ENCODE results near the gene PRKN.

PRKN gene

GRCh38 chr6:161711938-161712337, 1015.6 kb downstream of the PRKN start:
- ChIA-PET CTCF (no interaction called here), POLR2A (no interaction called here)
- Histone ChIP-seq H3K27ac (ENCODE audit: extremely low read depth, low read depth, low read length) (no peak overlapping the region), H3K36me3 (ENCODE audit: control insufficient read depth in 2 of 2, insufficient read depth in 1 of 2, low read length in 2 of 2) (no peaks in the 10 kb centered on the region), H3K4me3 (ENCODE audit: low read depth, low read length) (no peak overlapping the region), H3K9me3 (ENCODE audit: control insufficient read depth, insufficient read depth, low read depth, low read length) (no peaks in the 10 kb centered on the region), H3K4me1 (ENCODE audit: control insufficient read depth, insufficient read depth, low read length) (no peaks in the 10 kb centered on the region)
- no peak for TF ChIP-seq TRIM28 (IDR thresholded peaks at IDR 0.05; ENCODE audit: borderline replicate concordance, low read length)
- no peak for TF ChIP-seq KLF9 (tag by site-specific recombination; IDR thresholded peaks at IDR 0.05; ENCODE audit: low read depth)
- no peak for TF ChIP-seq ZNF404 (tag by site-specific recombination; IDR thresholded peaks at IDR 0.05)
- no peak for TF ChIP-seq PRDM2 (tag by site-specific recombination; IDR thresholded peaks at IDR 0.05; ENCODE audit: borderline replicate concordance)
- no peak for TF ChIP-seq SALL2 (tag by site-specific recombination; IDR thresholded peaks at IDR 0.05; ENCODE audit: borderline replicate concordance)
- TF ChIP-seq ZNF398 (tag by site-specific recombination; IDR thresholded peaks at IDR 0.05) = no peak
- TF ChIP-seq YY2 (tag by site-specific recombination; IDR thresholded peaks at IDR 0.05) = no peak
- TF ChIP-seq ZNF202 (tag by site-specific recombination; IDR thresholded peaks at IDR 0.05; ENCODE audit: borderline replicate concordance) = no peak
- TF ChIP-seq ZBTB48 (tag by site-specific recombination; IDR thresholded peaks at IDR 0.05) = no peak
- no peak for TF ChIP-seq ZNF16 (tag by site-specific recombination; IDR thresholded peaks at IDR 0.05; ENCODE audit: low read depth)
- TF ChIP-seq ZNF580 (tag by site-specific recombination; IDR thresholded peaks at IDR 0.05) = no peak
- TF ChIP-seq ZNF155 (tag by site-specific recombination; IDR thresholded peaks at IDR 0.05) = no peak
- no peak for TF ChIP-seq TSHZ1 (tag by site-specific recombination; IDR thresholded peaks at IDR 0.05; ENCODE audit: borderline replicate concordance)
- no peak for TF ChIP-seq ZNF792 (tag by site-specific recombination; IDR thresholded peaks at IDR 0.05)
- no peak for TF ChIP-seq ZNF76 (tag by site-specific recombination; IDR thresholded peaks at IDR 0.05; ENCODE audit: borderline replicate concordance, low read depth)
